ENCODE results near the gene GDNF.
"Not testable (repeated sequence)": the region's sequence is repeated elsewhere in the genome, so short reads cannot be mapped to it uniquely, and the experiment has no call there.

GDNF gene

GRCh38 chr5:37804401-37804800, 35.4 kb downstream of the GDNF start:
- Mint-ChIP-seq H3K27ac (no peak overlapping the region), H3K9me3 (peaks cover 0 to 3% of the 10 kb centered on the region in 2 donors), H3K27me3 (peaks cover 32 to 36% of the 10 kb centered on the region in 2 donors), H3K36me3 (ENCODE audit: insufficient read depth) (no peaks in the 10 kb centered on the region), H3K4me1 (ENCODE audit: low read depth in 2 of 2) (no peaks in the 10 kb centered on the region), H3K4me3 (no peak overlapping the region)
- DNase-seq (no peak), ATAC-seq (replicated peaks) (no peak)

- Mint-ChIP-seq H3K36me3 (ENCODE audit: insufficient read depth) (no peaks in the 10 kb centered on the region), H3K4me3 (no peak overlapping the region), H3K9me3 (peaks cover 0 to 3% of the 10 kb centered on the region in 2 donors), H3K4me1 (ENCODE audit: low read depth in 2 of 2) (no peaks in the 10 kb centered on the region), H3K27me3 (peaks cover 27 to 29% of the 10 kb centered on the region in 2 donors), H3K27ac (no peak overlapping the region)
- DNase-seq (no peak), ATAC-seq (replicated peaks) (no peak)
Observed at GRCh38 chr5:37803487-37803886, 36.4 kb downstream of the GDNF start.

GRCh38 chr5:37801521-37801920, 38.3 kb downstream of the GDNF start:
- no peak overlapping the region for H3K27ac Mint-ChIP-seq
- peaks cover 22 to 26% of the 10 kb centered on the region in 2 donors for H3K27me3 Mint-ChIP-seq
- peaks cover 6 to 7% of the 10 kb centered on the region in 2 donors for H3K9me3 Mint-ChIP-seq
- no peak overlapping the region for H3K4me3 Mint-ChIP-seq
- H3K36me3 Mint-ChIP-seq (ENCODE audit: insufficient read depth), result no peaks in the 10 kb centered on the region
- DNase-seq (no peak), ATAC-seq (replicated peaks) (no peak)
- H3K4me1 Mint-ChIP-seq (ENCODE audit: low read depth in 2 of 2), result no peaks in the 10 kb centered on the region

GRCh38 chr5:37799865-37800421, 39.9 kb downstream of the GDNF start:
- peaks cover 11 to 15% of the 10 kb centered on the region in 2 donors for H3K27me3 Mint-ChIP-seq
- no peak overlapping the region for H3K27ac Mint-ChIP-seq
- DNase-seq, result no peak
- no peak overlapping the region for H3K4me3 Mint-ChIP-seq
- H3K4me1 Mint-ChIP-seq (ENCODE audit: low read depth in 2 of 2), result no peaks in the 10 kb centered on the region
- no peak for ATAC-seq (replicated peaks)
- H3K9me3 Mint-ChIP-seq, result peaks cover 3 to 8% of the 10 kb centered on the region in 2 donors
- no peaks in the 10 kb centered on the region for H3K36me3 Mint-ChIP-seq (ENCODE audit: insufficient read depth)

GRCh38 chr5:37796435-37796834, 43.4 kb downstream of the GDNF start:
- peaks cover 8 to 19% of the 10 kb centered on the region in 2 donors for H3K9me3 Mint-ChIP-seq

GRCh38 chr5:37795292-37795691, 44.5 kb downstream of the GDNF start:
- not testable (repeated sequence) for H3K36me3 Mint-ChIP-seq (ENCODE audit: insufficient read depth); H3K4me3 Mint-ChIP-seq; H3K27ac Mint-ChIP-seq; ATAC-seq (replicated peaks); H3K4me1 Mint-ChIP-seq (ENCODE audit: low read depth in 2 of 2); DNase-seq
- Mint-ChIP-seq H3K27me3 (peaks cover 20 to 50% of the 10 kb centered on the region in 2 donors), H3K9me3 (peaks cover 8 to 19% of the 10 kb centered on the region in 2 donors)

More at GRCh38 chr5:37796435-37796834, 43.4 kb downstream of the GDNF start:
- H3K27ac Mint-ChIP-seq; H3K4me1 Mint-ChIP-seq (ENCODE audit: low read depth in 2 of 2); H3K36me3 Mint-ChIP-seq (ENCODE audit: insufficient read depth); DNase-seq; H3K4me3 Mint-ChIP-seq; ATAC-seq (replicated peaks): not testable (repeated sequence)
- peaks cover 19 to 45% of the 10 kb centered on the region in 2 donors for H3K27me3 Mint-ChIP-seq

GRCh38 chr5:37792975-37793631, 46.7 kb downstream of the GDNF start:
- Mint-ChIP-seq H3K27me3 (peaks cover 31 to 72% of the 10 kb centered on the region in 2 donors), H3K27ac (no peak overlapping the region), H3K36me3 (ENCODE audit: insufficient read depth) (no peaks in the 10 kb centered on the region), H3K9me3 (peaks cover 8 to 19% of the 10 kb centered on the region in 2 donors), H3K4me3 (no peak overlapping the region), H3K4me1 (ENCODE audit: low read depth in 2 of 2) (no peaks in the 10 kb centered on the region)
- no peak for DNase-seq
- no peak for ATAC-seq (replicated peaks)

GRCh38 chr5:37791321-37791720, 48.5 kb downstream of the GDNF start:
- Mint-ChIP-seq H3K27me3 (peaks cover 31 to 66% of the 10 kb centered on the region in 2 donors), H3K4me1 (ENCODE audit: low read depth in 2 of 2) (no peaks in the 10 kb centered on the region), H3K9me3 (peaks cover 5 to 12% of the 10 kb centered on the region in 2 donors), H3K4me3 (no peak overlapping the region), H3K36me3 (ENCODE audit: insufficient read depth) (no peaks in the 10 kb centered on the region), H3K27ac (no peak overlapping the region)
- no peak for DNase-seq
- no peak for ATAC-seq (replicated peaks)

- DNase-seq, result no peak
- no peak overlapping the region for H3K27ac Mint-ChIP-seq
- H3K27me3 Mint-ChIP-seq, result peaks cover 37 to 73% of the 10 kb centered on the region in 2 donors
- peaks cover 6 to 12% of the 10 kb centered on the region in 2 donors for H3K9me3 Mint-ChIP-seq
- no peak overlapping the region for H3K4me3 Mint-ChIP-seq
- ATAC-seq (replicated peaks), result no peak
- no peaks in the 10 kb centered on the region for H3K36me3 Mint-ChIP-seq (ENCODE audit: insufficient read depth)
- no peaks in the 10 kb centered on the region for H3K4me1 Mint-ChIP-seq (ENCODE audit: low read depth in 2 of 2)
Observed at GRCh38 chr5:37789991-37790390, 49.9 kb downstream of the GDNF start.

- Mint-ChIP-seq H3K4me1 (ENCODE audit: low read depth in 2 of 2) (no peaks in the 10 kb centered on the region), H3K4me3 (no peak overlapping the region), H3K27ac (no peak overlapping the region), H3K36me3 (ENCODE audit: insufficient read depth) (no peaks in the 10 kb centered on the region), H3K9me3 (peaks cover 0 to 4% of the 10 kb centered on the region in 2 donors), H3K27me3 (peaks cover 30 to 55% of the 10 kb centered on the region in 2 donors)
- DNase-seq, result no peak
- no peak for ATAC-seq (replicated peaks)
Observed at GRCh38 chr5:37787742-37788141, 52.1 kb downstream of the GDNF start.

GRCh38 chr5:37786862-37787519, 52.9 kb downstream of the GDNF start:
- Mint-ChIP-seq H3K27ac (no peak overlapping the region), H3K4me1 (ENCODE audit: low read depth in 2 of 2) (no peaks in the 10 kb centered on the region), H3K9me3 (peaks cover 0 to 4% of the 10 kb centered on the region in 2 donors), H3K27me3 (peaks cover 30 to 47% of the 10 kb centered on the region in 2 donors), H3K36me3 (ENCODE audit: insufficient read depth) (no peaks in the 10 kb centered on the region), H3K4me3 (no peak overlapping the region)
- ATAC-seq (replicated peaks) (no peak), DNase-seq (no peak)

- Mint-ChIP-seq H3K36me3 (ENCODE audit: insufficient read depth) (no peaks in the 10 kb centered on the region), H3K4me3 (no peak overlapping the region), H3K27me3 (peaks cover 30 to 41% of the 10 kb centered on the region in 2 donors), H3K9me3 (peaks cover 0 to 4% of the 10 kb centered on the region in 2 donors), H3K4me1 (ENCODE audit: low read depth in 2 of 2) (no peaks in the 10 kb centered on the region), H3K27ac (no peak overlapping the region)
- DNase-seq (no peak), ATAC-seq (replicated peaks) (no peak)
Observed at GRCh38 chr5:37786416-37786815, 53.4 kb downstream of the GDNF start.

GRCh38 chr5:37781409-37781808, 58.4 kb downstream of the GDNF start:
- H3K4me1 Mint-ChIP-seq (ENCODE audit: low read depth in 2 of 2); H3K36me3 Mint-ChIP-seq (ENCODE audit: insufficient read depth); DNase-seq; H3K4me3 Mint-ChIP-seq; H3K9me3 Mint-ChIP-seq; H3K27ac Mint-ChIP-seq; ATAC-seq (replicated peaks): not testable (repeated sequence)
- H3K27me3 Mint-ChIP-seq, result peaks cover 12 to 13% of the 10 kb centered on the region in 2 donors

All from effector memory CD8-positive, alpha-beta T cell (primary cell).